ENCODE data around the gene SVOP.
"Not testable (repeated sequence)": the region's sequence is repeated elsewhere in the genome, so short reads cannot be mapped to it uniquely, and the experiment has no call there.

GRCh38 chr12:109054124-109054513 lies 33.3 kb upstream of the SVOP start:
- TF ChIP-seq CTCF (IDR thresholded peaks at IDR 0.05; ENCODE audit: borderline replicate concordance, extremely low read depth, low read length, poor library complexity, severe bottlenecking); EZH2 (IDR thresholded peaks at IDR 0.05; ENCODE audit: borderline replicate concordance, low read depth, low read length, severe bottlenecking): not testable (repeated sequence)

Measured in DND-41 (cell line).